Transverse colon (tissue), 4 donors: Measurements from ENCODE around the gene GMDS. TPM values are rescaled to one million over a fixed set of nuclear protein-coding genes. Genes with fewer than 3 reads are reported as not detected.

Experiments used
- DNase-seq: peaks from one replicate; pipeline ENCODE4 v3.0.0-alpha.2; 2019
- H3K27ac ChIP-seq, 4 donors: fragments of 200-600 bp; sonication (generic); 2 replicates each; pipeline ENCODE4 v1.5.1; 2016 to 2018; ENCODE audit warnings: inconsistent platforms in 4 of 4
- H3K27me3 ChIP-seq: fragments of 200-600 bp; sonication (generic); 2 replicates; pipeline ENCODE4 v1.5.1; 2017; ENCODE audit warnings: inconsistent platforms
- H3K36me3 ChIP-seq, 4 donors: fragments of 200-600 bp; sonication (generic); 2 replicates each; pipeline ENCODE4 v1.5.1; 2017 to 2019; ENCODE audit warnings: inconsistent platforms in 4 of 4
- H3K4me1 ChIP-seq, 4 donors: fragments of 200-600 bp; sonication (generic); 2 replicates each; pipeline ENCODE4 v1.5.1; 2017 to 2020; ENCODE audit warnings: inconsistent platforms in 4 of 4
- H3K4me3 ChIP-seq, 4 donors: fragments of 200-600 bp; sonication (generic); 1 replicate in 1 of 4; 2 replicates in 3 of 4; pipeline versions ENCODE4 v1.5.1 to v1.6.1; 2017 to 2019; ENCODE audit warnings: inconsistent platforms in 4 of 4
- H3K9me3 ChIP-seq, 2 donors: fragments of 200-600 bp; sonication (generic); 2 replicates each; pipeline ENCODE4 v1.5.1; 2017 to 2019; ENCODE audit warnings: inconsistent platforms in 2 of 2
- EP300 ChIP-seq: sonication (generic); formaldehyde crosslinking; IDR thresholded peaks from one replicate; pipeline ENCODE4 v1.6.1; 2017; ENCODE audit warnings: antibody characterized with exemption, low read depth
- POLR2A ChIP-seq: fragments of 450-650 bp; IDR thresholded peaks from one replicate; pipeline ENCODE4 v1.6.1; 2016; ENCODE audit warnings: antibody characterized with exemption, mild to moderate bottlenecking, moderate library complexity
- POLR2AphosphoS5 ChIP-seq, 3 donors: sonication (generic); formaldehyde crosslinking; IDR thresholded peaks; one replicate each; pipeline ENCODE4 v1.6.1; 2016; ENCODE audit warnings: antibody characterized with exemption in 3 of 3
- WGBS, 2 donors: methylation state at CpG; one replicate each; pipeline ENCODE4 v1.1.5; 2018; ENCODE audit warnings: low coverage in 1 of 2; 5-methylcytosine and 5-hydroxymethylcytosine counted together
- in situ Hi-C, 4 donors: fragments of 200-750 bp; cut with MboI; loops; one replicate each; pipeline versions ENCODE4 v1.15.0 to v1.15.1; 2017; ENCODE audit warnings: low sequenced_read_pairs in 3 of 4, low pct_ligation_motif_present in 1 of 4, low pct_unique_long_range_greater_than_20kb in 1 of 4
- intact Hi-C: fragments of 100-400 bp; cut with DNase I; formaldehyde crosslinking; loops from one replicate; pipeline ENCODE4 v1.15.1; 2023; ENCODE audit warnings: low total_unique reads
- total RNA-seq, 4 donors: library from RNA; depleted of rRNA; stranded (reverse); fragments of >200 nt; gene quantifications; one replicate each; pipeline ENCODE4 v1.1.0, GENCODE V29; 2016
- TF ChIP-seq, protein P1 (sequence below), 5 experiments: fragments of 200-600 bp in 3 of 5; fragments of 450-650 bp in 2 of 5; sonication (generic) in 3 of 5; IDR thresholded peaks; 1 replicate in 2 of 5; 2 replicates in 3 of 5; pipeline ENCODE4 v1.5.1; 2016 to 2017; ENCODE audit warnings: antibody characterized with exemption in 5 of 5, inconsistent platforms in 3 of 5, mild to moderate bottlenecking in 2 of 5, moderate library complexity in 1 of 5

The GMDS gene
- total RNA-seq, 4 donors from 2014 or later: 66.2 to 546 (median 102) TPM

DNA sequence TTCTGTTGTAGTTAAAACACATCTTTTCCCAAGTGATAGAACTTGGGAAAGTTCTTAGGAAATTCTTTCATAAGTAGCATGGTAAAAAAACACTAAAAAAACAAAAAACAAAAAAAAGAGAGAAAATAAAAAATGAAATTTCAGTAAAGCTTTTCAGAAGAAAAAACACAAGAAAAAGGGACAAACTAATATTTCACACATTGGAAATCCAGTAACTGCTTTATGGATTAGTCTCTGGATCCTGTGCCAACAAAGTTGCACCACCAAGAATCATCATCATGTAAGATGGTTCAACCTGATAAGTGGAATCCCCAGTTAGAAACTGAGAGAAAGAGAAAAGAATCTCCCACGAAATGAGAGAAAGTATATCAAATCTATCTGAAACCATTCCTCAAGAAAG, 144.2 kb downstream of the GMDS start:
- no peak overlapping the region for H3K4me3 ChIP-seq
- H3K4me1 ChIP-seq: no peaks in the 10 kb centered on the region
- TF ChIP-seq EP300: no peak
- TF ChIP-seq POLR2A: no peak
- TF ChIP-seq, protein P1, sequence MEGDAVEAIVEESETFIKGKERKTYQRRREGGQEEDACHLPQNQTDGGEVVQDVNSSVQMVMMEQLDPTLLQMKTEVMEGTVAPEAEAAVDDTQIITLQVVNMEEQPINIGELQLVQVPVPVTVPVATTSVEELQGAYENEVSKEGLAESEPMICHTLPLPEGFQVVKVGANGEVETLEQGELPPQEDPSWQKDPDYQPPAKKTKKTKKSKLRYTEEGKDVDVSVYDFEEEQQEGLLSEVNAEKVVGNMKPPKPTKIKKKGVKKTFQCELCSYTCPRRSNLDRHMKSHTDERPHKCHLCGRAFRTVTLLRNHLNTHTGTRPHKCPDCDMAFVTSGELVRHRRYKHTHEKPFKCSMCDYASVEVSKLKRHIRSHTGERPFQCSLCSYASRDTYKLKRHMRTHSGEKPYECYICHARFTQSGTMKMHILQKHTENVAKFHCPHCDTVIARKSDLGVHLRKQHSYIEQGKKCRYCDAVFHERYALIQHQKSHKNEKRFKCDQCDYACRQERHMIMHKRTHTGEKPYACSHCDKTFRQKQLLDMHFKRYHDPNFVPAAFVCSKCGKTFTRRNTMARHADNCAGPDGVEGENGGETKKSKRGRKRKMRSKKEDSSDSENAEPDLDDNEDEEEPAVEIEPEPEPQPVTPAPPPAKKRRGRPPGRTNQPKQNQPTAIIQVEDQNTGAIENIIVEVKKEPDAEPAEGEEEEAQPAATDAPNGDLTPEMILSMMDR (IDR thresholded peaks at IDR 0.05): no peak
- no peak for TF ChIP-seq POLR2AphosphoS5 (IDR thresholded peaks at IDR 0.05)
- no peak for DNase-seq
- no peaks in the 10 kb centered on the region for H3K27me3 ChIP-seq
- in situ Hi-C loops: no loop called here
- H3K36me3 ChIP-seq: no peaks in the 10 kb centered on the region
- no peaks in the 10 kb centered on the region for H3K9me3 ChIP-seq
- 56 to 92% methylated on average over 1 of the region's 1 CpG for WGBS, 2 donors
- no peak overlapping the region for H3K27ac ChIP-seq
- intact Hi-C loops: loop anchor here (10.0 kb wide), 1 partner anchor 496 kb away; the partner anchor contains the start of gene FOXC1

DNA sequence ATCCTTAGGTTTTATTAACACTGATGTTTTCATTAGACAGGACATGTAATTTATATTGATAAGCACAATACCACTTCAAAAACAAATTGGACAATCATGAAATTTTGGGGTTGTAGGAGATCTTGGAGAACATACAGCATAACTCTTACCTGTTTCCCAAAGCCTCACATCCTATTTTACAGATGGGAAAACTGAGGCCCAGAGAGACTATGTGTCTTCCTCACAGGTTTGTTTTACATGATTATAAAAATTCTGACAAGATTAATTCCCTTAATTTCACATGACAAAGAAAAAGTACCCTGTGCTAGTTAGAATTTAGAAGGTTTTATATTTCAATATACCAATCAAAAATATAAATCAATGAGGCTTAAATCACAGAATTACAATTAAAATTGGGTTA, 145.5 kb downstream of the GMDS start:
- Histone ChIP-seq H3K36me3 (no peaks in the 10 kb centered on the region), H3K9me3 (no peaks in the 10 kb centered on the region), H3K27me3 (no peaks in the 10 kb centered on the region), H3K4me1 (no peaks in the 10 kb centered on the region), H3K27ac (no peak overlapping the region), H3K4me3 (no peak overlapping the region)
- intact Hi-C loops: loop anchor here (10.0 kb wide), 1 partner anchor 495 kb away; the partner anchor contains the start of gene FOXC1
- TF ChIP-seq, protein P1 (IDR thresholded peaks at IDR 0.05): no peak
- in situ Hi-C loops: no loop called here
- no peak for DNase-seq

DNA sequence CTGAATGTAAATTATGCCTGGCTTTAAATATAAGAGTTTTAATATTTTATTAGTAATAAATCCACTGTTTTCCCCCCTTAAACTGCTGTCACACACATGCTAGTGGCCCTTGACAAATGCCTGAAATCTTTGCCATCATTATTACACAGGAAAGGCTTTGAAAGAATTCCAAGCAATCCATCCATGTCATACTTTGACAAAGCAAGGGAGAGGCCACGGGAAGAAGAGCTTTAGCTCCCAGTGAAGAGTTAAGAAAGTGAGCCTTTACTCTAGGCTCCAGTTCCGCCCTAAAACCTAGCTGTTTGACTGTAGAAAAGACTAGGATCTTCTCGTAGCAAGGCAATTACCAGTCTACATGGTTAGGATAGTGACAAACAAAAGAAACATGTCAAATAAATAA, 147.9 kb downstream of the GMDS start:
- TF ChIP-seq POLR2AphosphoS5 (IDR thresholded peaks at IDR 0.05): no peak
- TF ChIP-seq, protein P1 (IDR thresholded peaks at IDR 0.05): no peak
- no peak for TF ChIP-seq EP300
- no peak for TF ChIP-seq POLR2A
- in situ Hi-C loops: no loop called here
- no peaks in the 10 kb centered on the region for H3K9me3 ChIP-seq
- intact Hi-C loops: no loop called here
- H3K27me3 ChIP-seq: no peaks in the 10 kb centered on the region
- whole genome bisulfite sequencing, 2 donors: 88 to 89% methylated on average over 2 to 3 of the region's 3 CpGs
- no peaks in the 10 kb centered on the region for H3K4me1 ChIP-seq
- DNase-seq: no peak
- no peak overlapping the region for H3K27ac ChIP-seq
- H3K4me3 ChIP-seq: no peak overlapping the region
- no peaks in the 10 kb centered on the region for H3K36me3 ChIP-seq

DNA sequence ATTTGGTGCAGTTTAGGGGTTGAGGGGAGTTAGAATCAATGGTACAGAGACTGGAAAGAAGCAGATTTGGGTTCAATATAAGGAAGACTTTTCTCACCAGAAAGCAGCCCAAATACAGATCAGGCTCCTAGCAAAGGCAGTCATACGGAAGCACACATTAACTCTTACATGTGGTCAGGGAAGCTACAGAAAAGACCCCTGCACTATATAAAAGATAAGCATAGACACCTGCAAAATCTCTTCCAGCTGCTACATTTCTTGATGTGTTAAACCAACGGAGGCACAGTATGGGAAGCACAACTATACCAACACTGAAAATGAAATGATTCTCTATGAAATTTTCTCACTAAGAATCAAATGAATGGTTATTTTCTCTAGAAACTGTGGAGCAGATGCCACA, 150.8 kb downstream of the GMDS start:
- Histone ChIP-seq H3K9me3 (no peaks in the 10 kb centered on the region), H3K4me1 (no peaks in the 10 kb centered on the region), H3K27ac (no peak overlapping the region), H3K36me3 (no peaks in the 10 kb centered on the region), H3K4me3 (no peak overlapping the region), H3K27me3 (no peaks in the 10 kb centered on the region)
- DNase-seq: no peak
- TF ChIP-seq, protein P1 (IDR thresholded peaks at IDR 0.05): no peak
- TF ChIP-seq POLR2AphosphoS5 (IDR thresholded peaks at IDR 0.05) (no peak), EP300 (no peak), POLR2A (no peak)
- intact Hi-C loops: no loop called here
- in situ Hi-C loops: no loop called here
- WGBS, 2 donors: 100% methylated on average over 2 of the region's 2 CpGs; no CpG with 5 or more reads in 1 of the 2 donors
